Skeletal muscle tissue (tissue), 4 donors: ENCODE data around the gene SMARCD1. TPM values are rescaled to one million over a fixed set of nuclear protein-coding genes. Genes with fewer than 3 reads are reported as not detected.
"Not testable (repeated sequence)": the region's sequence is repeated elsewhere in the genome, so short reads cannot be mapped to it uniquely, and the experiment has no call there.

Source experiments
- H3K27ac ChIP-seq: one replicate; pipeline ENCODE4 v1.7.0; 2013; ENCODE audit warnings: mild to moderate bottlenecking, low read depth, low read length, inconsistent platforms
- H3K27me3 ChIP-seq, 3 donors: one replicate each; pipeline ENCODE4 v1.7.0; 2013; ENCODE audit warnings: low read length in 3 of 3; ENCODE audit not compliant: control insufficient read depth in 3 of 3, insufficient read depth in 3 of 3
- H3K36me3 ChIP-seq, 3 donors: one replicate each; pipeline ENCODE4 v1.7.0; 2013; ENCODE audit warnings: low read length in 3 of 3; ENCODE audit not compliant: control insufficient read depth in 3 of 3, insufficient read depth in 3 of 3
- H3K4me1 ChIP-seq, 3 donors: one replicate each; pipeline ENCODE4 v1.7.0; 2013; ENCODE audit warnings: low read length in 3 of 3, mild to moderate bottlenecking in 3 of 3; ENCODE audit not compliant: control insufficient read depth in 3 of 3, insufficient read depth in 3 of 3
- H3K4me3 ChIP-seq, 3 donors: one replicate each; pipeline ENCODE4 v1.7.0; 2013; ENCODE audit warnings: low read length in 3 of 3
- H3K9ac ChIP-seq, 3 donors: one replicate each; pipeline ENCODE4 v1.7.0; 2013; ENCODE audit warnings: low read length in 3 of 3, mild to moderate bottlenecking in 3 of 3, moderate library complexity in 2 of 3, low read depth in 1 of 3
- H3K9me3 ChIP-seq, 3 donors: one replicate each; pipeline ENCODE4 v1.7.0; 2013; ENCODE audit warnings: low read length in 3 of 3; ENCODE audit not compliant: control insufficient read depth in 3 of 3
- total RNA-seq: library from RNA; depleted of rRNA; stranded (reverse); fragments of >200 nt; gene quantifications from one replicate; pipeline ENCODE4 v1.2.3, GENCODE V29; 2014
- donor health status: Osteomylitis.

The SMARCD1 gene
- total RNA-seq, 1 donor from 2014 or later: 19.3 TPM

- Histone ChIP-seq H3K36me3 (peaks cover 21 to 44% (median 36%) of the 10 kb centered on the region in 3 donors), H3K4me1 (peaks cover 11 to 26% (median 17%) of the 10 kb centered on the region in 3 donors), H3K27ac (no peak overlapping the region), H3K27me3 (no peaks in the 10 kb centered on the region), H3K9me3 (no peaks in the 10 kb centered on the region), H3K9ac (no peak overlapping the region), H3K4me3 (no peak overlapping the region)
These were observed 35.8 kb downstream of the SMARCD1 start for GRCh38 chr12:50120953-50121352.

DNA sequence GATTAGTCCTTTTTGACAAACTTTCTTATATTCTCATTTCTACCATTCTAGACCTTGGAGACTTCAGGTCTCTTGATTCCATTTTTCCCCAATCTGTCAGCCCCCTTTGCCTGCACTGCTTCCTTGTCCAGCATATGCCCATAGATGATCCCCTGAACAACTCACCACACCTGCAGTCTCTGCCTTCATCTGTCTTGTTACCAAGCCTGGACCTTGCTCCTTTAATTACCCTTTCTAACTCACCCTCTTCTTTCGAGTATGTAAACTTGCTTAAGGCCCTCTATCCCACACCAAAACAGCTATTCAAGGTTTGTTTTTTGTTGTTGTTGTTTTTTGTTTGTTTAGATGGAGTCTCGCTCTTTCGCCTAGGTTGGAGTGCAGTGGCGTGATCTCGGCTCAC is 36.5 kb downstream of the SMARCD1 start:
- no peak overlapping the region for H3K27ac ChIP-seq

GRCh38 chr12:50123203-50123602 is 38.1 kb downstream of the SMARCD1 start:
- Histone ChIP-seq H3K4me3 (no peak overlapping the region), H3K9me3 (no peaks in the 10 kb centered on the region), H3K4me1 (peaks cover 2 to 7% (median 4%) of the 10 kb centered on the region in 3 donors), H3K9ac (no peak overlapping the region), H3K36me3 (peaks cover 29 to 49% (median 47%) of the 10 kb centered on the region in 3 donors), H3K27me3 (no peaks in the 10 kb centered on the region), H3K27ac (no peak overlapping the region)

More for the DNA sequence above, 36.5 kb downstream of the SMARCD1 start:
- H3K4me3 ChIP-seq: no peak overlapping the region
- H3K27me3 ChIP-seq: no peaks in the 10 kb centered on the region
- H3K4me1 ChIP-seq: peaks cover 8 to 21% (median 11%) of the 10 kb centered on the region in 3 donors
- H3K9me3 ChIP-seq: no peaks in the 10 kb centered on the region
- H3K9ac ChIP-seq: no peak overlapping the region
- peaks cover 18 to 40% (median 37%) of the 10 kb centered on the region in 3 donors for H3K36me3 ChIP-seq

- no peak overlapping the region for H3K4me3 ChIP-seq
- no peaks in the 10 kb centered on the region for H3K9me3 ChIP-seq
- no peaks in the 10 kb centered on the region for H3K27me3 ChIP-seq
- no peak overlapping the region for H3K27ac ChIP-seq
- no peak overlapping the region for H3K9ac ChIP-seq
- H3K36me3 ChIP-seq: peaks cover 33 to 42% (median 33%) of the 10 kb centered on the region in 3 donors
- no peaks in the 10 kb centered on the region for H3K4me1 ChIP-seq
These were observed 42.4 kb downstream of the SMARCD1 start for GRCh38 chr12:50127546-50127945.

GRCh38 chr12:50129290-50129689 is 44.1 kb downstream of the SMARCD1 start:
- H3K9ac ChIP-seq: peak overlapping the region in 1 of 3 donors; percentile 25
- H3K36me3 ChIP-seq: peaks cover 34 to 40% (median 36%) of the 10 kb centered on the region in 3 donors
- no peaks in the 10 kb centered on the region for H3K27me3 ChIP-seq
- no peaks in the 10 kb centered on the region for H3K4me1 ChIP-seq
- H3K9me3 ChIP-seq: no peaks in the 10 kb centered on the region
- H3K27ac ChIP-seq: no peak overlapping the region
- H3K4me3 ChIP-seq: no peak overlapping the region

DNA sequence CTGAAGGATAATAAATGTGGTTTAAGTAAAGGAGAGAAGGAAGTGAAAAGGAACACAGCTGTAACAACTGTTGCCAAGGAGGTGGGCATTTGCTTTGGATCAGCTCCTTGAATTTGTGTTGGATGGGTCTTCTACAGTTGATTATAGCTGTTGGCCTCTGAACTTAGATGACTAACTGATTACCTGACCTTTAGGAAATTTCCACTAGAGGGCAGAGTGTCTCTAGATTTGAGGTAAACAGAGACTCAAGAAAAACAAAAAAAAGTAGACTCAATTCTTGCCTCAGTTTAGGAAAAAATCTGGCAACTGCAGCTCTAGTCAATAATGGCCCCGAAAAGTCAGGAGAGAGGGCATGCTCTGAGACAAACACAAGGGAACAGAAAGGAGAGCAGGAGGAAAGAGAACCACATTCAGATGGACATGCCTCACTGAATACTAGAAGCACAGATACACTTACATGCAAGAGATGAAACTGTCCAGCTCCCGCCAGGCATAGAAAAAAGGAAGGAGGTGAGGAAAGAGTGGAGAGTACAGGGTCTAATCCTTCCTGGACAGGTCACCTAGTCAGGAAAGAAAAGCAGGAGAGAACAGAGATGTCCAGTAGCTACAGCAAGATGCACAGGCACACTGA is 47.5 kb downstream of the SMARCD1 start:
- Histone ChIP-seq H3K9me3 (no peaks in the 10 kb centered on the region), H3K27me3 (no peaks in the 10 kb centered on the region), H3K27ac (no peak overlapping the region), H3K9ac (no peak overlapping the region), H3K36me3 (peaks cover 28 to 41% (median 36%) of the 10 kb centered on the region in 3 donors), H3K4me3 (no peak overlapping the region), H3K4me1 (no peaks in the 10 kb centered on the region)

GRCh38 chr12:50142993-50143392 is 57.9 kb downstream of the SMARCD1 start:
- H3K4me1 ChIP-seq: peaks cover 0 to under 1% (median 0%) of the 10 kb centered on the region in 3 donors
- H3K4me3 ChIP-seq: no peak overlapping the region
- H3K27ac ChIP-seq: no peak overlapping the region
- H3K36me3 ChIP-seq: peaks cover 0 to 19% (median 5%) of the 10 kb centered on the region in 3 donors
- H3K9me3 ChIP-seq: no peaks in the 10 kb centered on the region
- H3K9ac ChIP-seq: no peak overlapping the region
- H3K27me3 ChIP-seq: no peaks in the 10 kb centered on the region

- Histone ChIP-seq H3K9me3 (no peaks in the 10 kb centered on the region), H3K27me3 (no peaks in the 10 kb centered on the region), H3K36me3 (peaks cover 0 to 19% (median 5%) of the 10 kb centered on the region in 3 donors), H3K9ac (no peak overlapping the region), H3K4me1 (peaks cover 0 to 5% (median 5%) of the 10 kb centered on the region in 3 donors), H3K4me3 (no peak overlapping the region), H3K27ac (no peak overlapping the region)
These were observed 60.3 kb downstream of the SMARCD1 start for GRCh38 chr12:50145439-50145838.

GRCh38 chr12:50147281-50147680 is 62.1 kb downstream of the SMARCD1 start:
- Histone ChIP-seq H3K4me3 (no peak overlapping the region), H3K4me1 (peaks cover 0 to 5% (median 5%) of the 10 kb centered on the region in 3 donors), H3K9me3 (no peaks in the 10 kb centered on the region), H3K9ac (no peak overlapping the region), H3K36me3 (peaks cover 0 to 5% (median 0%) of the 10 kb centered on the region in 3 donors), H3K27ac (no peak overlapping the region), H3K27me3 (no peaks in the 10 kb centered on the region)

DNA sequence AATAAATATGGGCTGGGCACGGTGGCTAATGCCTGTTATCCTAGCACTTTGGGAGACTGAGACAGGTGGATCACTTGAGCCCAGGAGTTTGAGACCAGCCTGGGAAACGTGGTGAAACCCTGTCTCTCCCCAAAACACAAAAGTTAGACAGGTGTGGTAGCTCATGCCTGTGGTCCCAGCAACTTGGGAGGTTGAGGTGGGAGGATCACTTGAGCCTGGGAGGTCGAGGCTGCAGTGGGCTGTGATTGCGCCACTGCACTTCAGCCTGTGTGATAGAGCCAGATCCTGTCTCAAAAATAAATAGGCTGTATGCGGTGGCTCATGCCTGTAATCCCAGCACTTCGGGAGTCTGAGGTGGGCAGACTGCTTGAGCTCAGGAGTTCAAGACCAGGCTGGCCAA is 62.9 kb downstream of the SMARCD1 start:
- H3K4me1 ChIP-seq, H3K27ac ChIP-seq, H3K9me3 ChIP-seq, H3K27me3 ChIP-seq, H3K9ac ChIP-seq, H3K4me3 ChIP-seq, H3K36me3 ChIP-seq: not testable (repeated sequence)
